SIG-M5 (cell line): ENCODE data around the gene DRAM2.

Experiments used
- DNase-seq: peaks from one replicate; lab custom pipeline; 2025; lab: John Stamatoyannopoulos, UW

Gene DRAM2

GRCh38 chr1:111139956-111140679, at the start of gene DRAM2, which contains the start of gene CEPT1:
Gene DRAM2, minus strand, starts transcription at chr1:111140093. Its CDS starts 8,539 bp downstream, at chr1:111131554.
Gene CEPT1, plus strand, starts transcription at chr1:111140223. Its CDS starts 7,492 bp downstream, at chr1:111147715.
- DNase-seq: no peak

GRCh38 chr1:111184663-111185062, 44.8 kb upstream of the DRAM2 start:
- no peak for DNase-seq

DNA sequence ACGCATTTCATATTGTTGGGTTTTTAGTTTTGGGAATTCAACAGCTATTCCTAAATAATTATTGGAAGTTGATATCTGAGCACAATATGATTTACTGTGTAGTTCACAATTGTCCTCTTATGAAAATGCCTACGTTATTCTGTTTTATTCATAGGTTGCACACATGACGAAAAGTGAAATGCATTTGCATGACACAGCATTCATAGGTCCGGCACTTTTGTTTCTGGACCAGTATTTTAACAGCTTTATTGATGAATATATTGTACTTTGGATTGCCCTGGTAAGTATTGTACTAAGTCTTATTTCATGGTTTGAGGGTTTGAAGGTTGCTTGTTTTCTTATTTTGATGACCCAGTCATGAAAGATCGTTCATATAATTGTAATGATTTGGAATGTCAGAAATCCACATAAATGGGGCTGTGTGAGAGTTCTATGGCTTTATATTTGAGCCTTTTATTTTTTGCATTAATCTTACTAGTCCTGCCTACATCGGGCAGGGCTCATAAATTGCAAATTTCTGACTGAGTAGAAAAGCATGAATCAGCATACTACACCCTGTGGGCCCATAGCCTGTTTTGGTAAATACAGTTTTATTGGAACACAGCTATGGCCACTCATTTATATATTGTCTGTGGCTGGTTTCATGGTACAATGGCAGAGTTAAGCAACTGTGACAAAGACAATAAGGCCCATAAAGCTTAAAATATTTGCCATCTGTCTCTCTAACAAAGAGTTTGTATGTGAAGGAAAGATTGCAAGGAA, 43.6 kb upstream of the DRAM2 start:
- DNase-seq: no peak

DNA sequence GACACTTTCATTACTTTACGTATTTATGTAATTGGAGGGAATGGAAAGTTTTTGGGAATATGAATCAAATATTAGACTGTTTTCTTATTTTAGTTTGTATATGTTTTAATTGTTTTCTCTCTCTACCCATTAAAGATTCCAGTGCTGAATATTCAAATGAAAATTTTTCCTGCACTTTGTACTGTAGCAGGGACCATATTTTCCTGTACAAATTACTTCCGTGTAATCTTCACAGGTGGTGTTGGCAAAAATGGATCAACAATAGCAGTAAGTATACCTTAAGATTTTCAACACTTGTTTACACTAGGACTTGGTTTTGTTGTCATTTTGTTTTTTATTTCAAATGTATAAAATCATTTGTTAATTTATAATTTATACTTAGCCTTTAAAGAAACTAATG, 42.2 kb upstream of the DRAM2 start:
- DNase-seq: no peak

DNA sequence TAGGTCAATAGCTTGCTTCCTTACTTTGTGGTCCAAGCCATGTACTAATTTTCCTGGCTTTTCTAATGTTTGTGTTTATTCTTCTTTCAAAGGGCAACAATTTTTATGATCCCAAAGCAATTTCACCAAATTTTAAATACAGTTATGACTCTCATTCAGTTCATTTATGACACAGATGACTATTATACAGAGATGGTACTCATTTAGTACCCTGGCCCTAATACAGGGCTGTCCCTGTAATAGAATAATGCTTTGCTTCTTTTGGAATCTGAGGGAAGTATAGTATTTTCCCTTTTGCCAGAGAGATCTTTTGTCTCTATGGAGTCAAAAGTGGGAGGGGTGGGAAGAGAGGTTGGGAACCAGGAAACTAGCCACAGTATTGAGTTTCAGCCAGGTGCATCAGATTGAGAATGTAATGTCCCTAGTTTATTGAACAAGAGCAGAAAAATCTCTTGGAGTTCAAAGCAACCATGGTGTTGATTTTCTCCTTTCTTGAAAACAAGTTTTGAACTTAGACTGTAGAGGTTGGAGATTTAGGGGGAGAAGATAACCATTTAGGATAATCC, 40.2 kb upstream of the DRAM2 start:
- no peak for DNase-seq

DNA sequence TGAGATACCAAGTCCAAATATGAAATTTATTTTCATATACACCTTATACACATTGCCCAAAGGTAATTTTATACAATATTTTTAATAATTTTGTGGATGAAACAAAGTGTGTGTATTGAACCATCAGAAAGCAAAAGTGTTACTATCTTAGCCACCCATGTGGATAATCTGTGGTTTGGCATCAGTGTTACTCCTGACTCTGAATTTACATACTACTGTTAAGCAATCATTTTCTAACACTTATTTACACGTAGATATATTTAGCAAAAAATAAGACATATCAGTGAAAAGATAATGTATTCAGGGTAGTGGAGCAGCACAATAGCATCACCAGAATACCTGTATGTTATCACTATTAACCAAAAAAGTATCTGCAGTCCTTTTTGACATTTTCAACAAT, 36.8 kb upstream of the DRAM2 start:
- no peak for DNase-seq

DNA sequence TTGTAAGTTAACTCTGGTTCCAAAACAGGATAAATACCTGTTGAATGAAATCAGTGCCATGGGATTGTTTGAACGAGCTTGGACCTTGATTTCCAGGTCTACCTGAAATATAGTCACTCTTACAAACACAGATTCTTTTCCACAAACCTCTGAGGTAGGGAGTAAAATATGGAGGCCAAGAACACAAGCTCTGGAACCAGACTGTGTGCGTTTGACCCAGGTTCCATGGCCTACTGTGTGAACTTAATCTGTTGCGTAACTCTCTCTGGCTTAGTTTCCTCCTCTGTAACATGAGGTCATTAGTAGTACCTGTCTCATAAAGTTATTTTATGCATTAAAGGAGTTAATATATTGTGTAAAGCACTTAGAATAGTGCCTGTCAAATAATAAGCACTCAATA, 35.5 kb upstream of the DRAM2 start:
- DNase-seq: no peak

GRCh38 chr1:111174070-111174469, 34.2 kb upstream of the DRAM2 start:
- no peak for DNase-seq

DNA sequence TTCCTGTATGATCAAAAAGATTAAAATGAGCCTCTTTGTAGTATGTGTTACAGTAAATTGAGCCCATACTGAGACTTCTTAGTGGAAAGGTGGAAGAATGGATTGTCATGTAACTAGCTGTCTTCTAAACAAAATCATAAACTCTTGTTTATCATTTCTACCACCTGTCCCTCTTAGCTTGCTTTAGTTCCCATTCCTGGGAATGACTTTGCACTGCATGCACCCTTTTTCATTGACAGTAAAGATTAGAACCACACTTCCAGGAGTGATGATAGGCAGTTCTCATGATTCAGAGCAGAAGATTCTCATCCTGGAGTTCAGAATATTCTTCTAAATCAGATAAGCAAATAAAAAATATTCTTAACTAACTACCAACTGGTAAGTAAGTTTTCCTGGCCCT, 32.6 kb upstream of the DRAM2 start:
- no peak for DNase-seq

GRCh38 chr1:111164151-111164550, 24.3 kb upstream of the DRAM2 start:
- no peak for DNase-seq

DNA sequence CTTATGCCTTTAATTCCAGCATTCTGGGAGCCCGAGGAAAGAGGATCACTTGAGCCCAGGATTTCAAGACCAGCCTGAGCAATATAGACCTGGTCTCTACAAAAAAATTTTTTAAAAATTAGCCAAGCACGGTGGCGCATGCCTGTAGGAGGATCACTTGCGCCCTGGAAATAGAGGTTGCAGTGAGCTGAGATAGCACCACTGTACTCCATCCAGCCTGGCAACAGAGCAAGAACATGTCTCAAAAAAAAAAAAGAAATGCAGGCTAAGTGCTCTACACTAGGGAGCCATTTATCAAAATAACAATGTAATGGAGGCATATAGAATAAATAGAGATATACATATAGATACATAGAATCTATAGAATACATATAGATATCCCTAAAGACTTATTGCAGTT, 23.5 kb upstream of the DRAM2 start:
- DNase-seq: no peak

DNA sequence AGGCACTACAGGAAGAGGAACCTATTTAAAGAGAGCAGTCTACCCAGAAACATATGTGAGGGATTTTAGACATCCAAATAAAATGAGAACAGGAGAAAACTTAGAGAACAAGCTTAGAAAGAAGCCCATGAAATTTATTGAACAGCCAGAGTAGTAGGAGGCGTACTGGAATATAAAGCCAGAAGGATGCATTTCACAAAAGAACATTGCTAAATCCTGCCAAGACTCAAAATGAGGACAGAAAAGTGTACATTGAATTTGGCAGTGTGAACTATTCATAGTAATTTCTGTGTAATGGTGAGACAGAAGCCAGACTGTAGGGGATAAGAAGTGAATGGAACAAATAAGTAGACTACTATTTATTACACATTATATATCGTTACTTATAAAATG, 22.6 kb upstream of the DRAM2 start:
- DNase-seq: no peak

DNA sequence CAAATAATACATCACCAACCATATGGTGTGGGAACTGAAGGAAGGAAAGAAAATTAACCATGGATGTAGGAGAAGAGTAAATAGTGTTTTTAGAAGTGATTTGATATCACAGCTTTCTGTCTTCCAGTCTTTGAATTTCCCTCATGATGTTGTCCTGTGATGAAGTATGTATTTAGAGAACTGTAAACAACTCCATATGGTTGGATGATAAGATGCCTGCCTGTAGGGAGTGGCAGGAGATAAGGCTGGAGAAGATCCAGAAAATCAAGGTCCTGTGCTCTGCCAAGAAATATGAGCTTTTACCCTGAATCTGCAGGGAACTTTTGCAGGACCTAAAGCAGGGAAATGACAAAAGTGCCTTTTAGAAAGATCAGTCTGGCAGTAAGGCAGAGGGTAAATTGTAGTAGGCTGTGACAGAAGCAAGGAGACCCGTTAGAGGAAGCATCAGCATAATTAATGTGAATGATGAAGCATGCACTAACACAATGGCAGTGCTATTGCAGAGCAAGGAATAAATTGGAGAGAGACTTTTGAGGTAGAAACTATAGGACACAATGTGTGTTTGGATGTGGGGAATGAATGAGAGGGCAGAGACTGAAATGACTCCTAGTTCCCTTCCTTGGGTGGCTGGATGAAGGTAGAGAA, 22.1 kb upstream of the DRAM2 start:
- DNase-seq: no peak

GRCh38 chr1:111157431-111157830, 17.5 kb upstream of the DRAM2 start:
- DNase-seq: no peak

DNA sequence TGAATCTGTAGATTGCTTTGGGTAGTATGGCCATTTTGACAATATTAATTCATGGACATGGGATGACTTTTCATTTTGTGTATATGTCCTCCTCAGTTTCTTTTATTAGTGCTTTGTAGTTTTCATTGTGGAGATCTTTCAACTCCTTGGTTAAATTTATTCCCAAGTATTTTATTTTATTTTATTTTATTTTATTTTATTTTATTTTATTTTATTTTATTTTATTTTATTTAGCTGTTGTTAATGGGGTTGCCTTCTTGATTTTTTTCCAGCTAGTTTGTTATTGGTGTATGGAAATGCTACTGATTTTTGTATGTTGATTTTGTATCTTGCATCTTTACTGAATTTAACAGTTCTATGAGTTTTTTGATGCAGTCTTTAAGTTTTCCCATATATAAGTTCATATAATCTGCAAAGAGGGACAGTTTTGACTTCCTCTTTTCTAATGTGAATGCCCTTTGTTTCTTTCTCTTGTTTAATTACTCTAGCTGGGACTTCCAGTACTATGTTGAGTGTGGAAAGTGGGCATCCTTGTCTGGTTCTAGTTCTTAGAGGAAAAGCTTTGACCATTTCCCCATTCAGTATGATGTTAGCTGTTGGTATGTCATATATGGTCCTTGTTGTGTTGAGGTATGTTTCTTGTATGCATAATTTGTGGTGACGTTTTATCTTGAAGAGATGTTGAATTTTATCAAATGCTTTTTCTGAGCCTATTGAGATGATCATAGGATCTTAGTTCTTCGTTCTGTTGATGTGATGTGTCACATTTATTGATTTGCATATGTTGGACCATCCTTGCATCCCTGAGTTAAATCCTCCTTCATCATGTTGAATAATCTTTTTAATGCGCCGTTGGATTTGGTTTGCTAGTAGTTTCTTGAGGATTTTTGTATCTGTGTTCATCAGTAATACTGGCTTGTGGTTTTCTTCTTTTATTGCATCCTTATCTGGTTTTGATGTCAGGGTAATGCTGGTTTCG, 14.4 kb upstream of the DRAM2 start:
- no peak for DNase-seq

DNA sequence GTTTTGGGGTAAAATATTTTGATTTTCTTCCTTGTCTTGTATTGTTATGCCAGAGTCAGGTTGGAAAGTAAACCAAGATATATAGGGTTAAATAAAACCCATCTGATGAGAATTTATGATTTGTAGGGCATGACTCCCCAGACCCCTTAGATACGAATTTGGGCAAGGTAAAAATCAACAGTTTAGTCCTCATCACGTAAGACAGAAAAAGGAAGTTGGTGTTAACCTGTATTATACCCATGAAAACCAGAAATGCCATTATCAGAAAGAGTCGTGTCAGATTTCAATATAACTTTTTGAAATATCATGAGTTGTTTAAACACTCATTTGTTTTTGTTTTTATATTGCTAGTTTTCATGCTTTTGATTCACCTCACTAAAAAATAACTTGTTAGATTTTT, 11.9 kb upstream of the DRAM2 start:
- DNase-seq: no peak

DNA sequence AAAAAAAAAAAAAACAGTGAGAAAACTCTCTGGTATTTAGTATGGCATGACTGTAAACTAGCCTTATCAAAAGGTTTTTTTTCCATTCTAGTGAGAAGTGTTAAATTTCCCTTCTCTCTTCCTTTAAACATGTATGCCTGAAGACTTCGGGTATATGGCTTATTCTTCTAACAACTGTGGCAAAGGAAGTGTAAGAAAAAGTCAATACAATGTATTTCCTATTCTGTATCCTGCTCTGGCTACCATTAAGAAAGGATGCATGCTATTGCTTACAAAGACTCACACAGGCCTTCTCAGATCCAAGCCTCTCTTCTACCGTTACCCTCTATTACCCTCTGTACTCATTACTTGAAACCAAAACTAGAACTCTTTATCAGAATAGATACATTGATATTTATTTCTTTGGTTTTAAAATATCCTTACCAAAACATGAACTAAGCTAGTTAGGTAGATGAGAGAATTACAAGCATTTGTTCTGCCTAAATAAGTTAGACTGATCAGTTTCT, 8.5 kb upstream of the DRAM2 start:
- DNase-seq: no peak

- DNase-seq: no peak
Measured at GRCh38 chr1:111147948-111148347, 8.1 kb upstream of the DRAM2 start.

GRCh38 chr1:111145963-111146768, 6.3 kb upstream of the DRAM2 start:
- DNase-seq: no peak

DNA sequence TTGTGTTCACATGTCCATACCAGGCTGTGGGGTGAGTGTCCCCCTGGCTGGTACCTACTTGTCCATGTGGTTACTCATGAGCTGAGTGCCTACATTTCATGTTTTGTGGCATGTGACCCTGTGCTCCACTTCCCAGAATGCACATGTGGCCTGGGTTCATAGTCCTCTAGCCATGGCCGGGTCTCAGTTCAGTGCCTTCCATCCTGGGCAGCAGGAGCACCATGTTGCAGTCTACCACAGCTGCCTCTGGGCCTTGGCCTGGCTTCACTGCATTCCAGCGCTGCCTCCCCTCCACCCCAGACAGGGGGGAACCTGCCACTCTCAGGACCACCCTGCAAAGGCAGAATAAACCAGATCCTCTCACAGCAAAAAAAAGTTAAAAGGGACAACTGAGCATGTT, 5.6 kb upstream of the DRAM2 start:
- no peak for DNase-seq
